ENCODE data around the gene ITPA.

Gene ITPA

DNA sequence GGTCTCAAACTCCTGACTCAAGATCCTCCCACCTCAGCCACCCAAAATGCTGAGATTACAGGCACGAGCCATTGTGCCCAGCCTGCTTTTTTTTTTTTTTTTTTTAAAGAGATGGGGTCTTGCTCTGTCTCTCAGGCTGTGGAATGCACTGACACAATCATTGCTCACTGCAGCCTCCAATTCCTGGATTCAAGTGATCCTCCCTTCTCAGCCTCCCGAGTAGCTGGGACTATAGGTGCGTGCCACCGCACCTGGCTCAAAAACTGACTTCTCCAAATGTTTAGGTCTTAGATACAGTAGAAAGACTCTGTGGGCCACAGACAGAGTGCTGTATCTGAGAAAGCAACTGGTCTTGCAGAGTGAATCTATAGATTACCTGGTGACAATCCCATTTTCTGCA is 60.8 kb downstream of the ITPA start:
- TF ChIP-seq CTCF (IDR thresholded peaks at IDR 0.05; ENCODE audit: insufficient read depth, low read depth, low read length, missing control alignments), result no peak
- no peak for DNase-seq (ENCODE audit: low read depth)
- H3K4me3 ChIP-seq (ENCODE audit: low read depth, low read length), result no peak overlapping the region

- H3K4me3 ChIP-seq (ENCODE audit: low read depth, low read length), result no peak overlapping the region
- no peak for DNase-seq (ENCODE audit: low read depth)
- no peak for TF ChIP-seq CTCF (IDR thresholded peaks at IDR 0.05; ENCODE audit: insufficient read depth, low read depth, low read length, missing control alignments)
Observed at GRCh38 chr20:3273371-3273770, 64.1 kb downstream of the ITPA start.
